GM12891 (cell line): Measurements from ENCODE around the gene PCA3.

Experiments used
- PAX5 ChIP-seq: IDR thresholded peaks from 2 replicates; pipeline ENCODE4 v1.6.1; 2011; ENCODE audit warnings: low read length, moderate library complexity, mild to moderate bottlenecking; ENCODE audit not compliant: insufficient read depth, severe bottlenecking
- POLR2A ChIP-seq: IDR thresholded peaks from 2 replicates; pipeline ENCODE4 v1.6.1; 2011; ENCODE audit warnings: low read depth, low read length, control low read depth
- POLR2AphosphoS5 ChIP-seq: IDR thresholded peaks from 2 replicates; pipeline ENCODE4 v1.6.1; 2011; ENCODE audit warnings: low read depth, low read length, control low read depth
- POU2F2 ChIP-seq: IDR thresholded peaks from 2 replicates; pipeline ENCODE4 v1.6.1; 2011; ENCODE audit warnings: low read depth, mild to moderate bottlenecking, control low read depth, low read length, moderate library complexity
- SPI1 ChIP-seq: IDR thresholded peaks from 2 replicates; pipeline ENCODE4 v1.6.1; 2011; ENCODE audit warnings: low read depth, low read length, control low read depth
- TAF1 ChIP-seq: IDR thresholded peaks from 2 replicates; pipeline ENCODE4 v1.6.1; 2011; ENCODE audit warnings: low read depth, low read length, control low read depth

GRCh38 chr9:76725885-76726284, 38.4 kb upstream of the PCA3 start:
- TF ChIP-seq POU2F2, result no peak
- TF ChIP-seq POLR2AphosphoS5, result no peak
- no peak for TF ChIP-seq SPI1
- TF ChIP-seq POLR2A, result no peak
- TF ChIP-seq PAX5, result no peak
- no peak for TF ChIP-seq TAF1
